PC-9 (cell line): Measurements from ENCODE around the gene PDXDC1. TPM values are rescaled to one million over a fixed set of nuclear protein-coding genes. Genes with fewer than 3 reads are reported as not detected.
"Not testable (repeated sequence)": the region's sequence is repeated elsewhere in the genome, so short reads cannot be mapped to it uniquely, and the experiment has no call there.

Experiments used
- BruUV-seq: library from RNA; stranded (reverse); fragments of 400-500 nt; replicated peaks from 2 replicates; lab custom pipeline; 2021; lab: Mats Ljungman, UMichigan
- CTCF ChIA-PET: fragments of 300-600 bp; sonication (Branson Sonifier 250); formaldehyde crosslinking; loops from one replicate; lab custom pipeline; 2022; ENCODE audit warnings: antibody characterized with exemption; lab: Charles Lee
- POLR2A ChIA-PET: fragments of 300-600 bp; sonication (Branson Sonifier 250); formaldehyde crosslinking; loops from one replicate; lab custom pipeline; 2022; ENCODE audit warnings: antibody characterized with exemption; ENCODE audit not compliant: unreplicated experiment; lab: Charles Lee
- DNase-seq, 2 experiments: peaks; one replicate each; pipeline versions ENCODE4 v3.0.0 to v3.0.0-alpha.2; 2015 to 2022; ENCODE audit warnings: mixed read lengths in 1 of 2
- H2AFZ ChIP-seq: fragments of 200-600 bp; sonication (generic); 2 replicates; pipeline ENCODE4 v1.8.1; 2017; ENCODE audit warnings: antibody characterized with exemption
- H3F3A ChIP-seq: fragments of 200-600 bp; sonication (generic); 2 replicates; pipeline ENCODE4 v1.8.1; 2017; ENCODE audit warnings: antibody characterized with exemption, mild to moderate bottlenecking, low read depth; ENCODE audit not compliant: insufficient read depth
- H3K27ac ChIP-seq: fragments of 200-600 bp; sonication (generic); 2 replicates; pipeline ENCODE4 v1.6.1; 2016; ENCODE audit warnings: mixed run types
- H3K27me3 ChIP-seq: fragments of 200-600 bp; sonication (generic); 2 replicates; pipeline ENCODE4 v1.6.1; 2016; ENCODE audit warnings: low read depth, mixed run types; ENCODE audit not compliant: insufficient read depth
- H3K36me3 ChIP-seq: fragments of 200-600 bp; sonication (generic); 2 replicates; pipeline ENCODE4 v1.6.1; 2016; ENCODE audit warnings: low read depth, mixed run types
- H3K4me1 ChIP-seq: fragments of 200-600 bp; sonication (generic); replicated peaks from 2 replicates; pipeline ENCODE4 v1.6.1; 2016; ENCODE audit warnings: mixed run types; ENCODE audit not compliant: insufficient read depth
- H3K4me2 ChIP-seq: fragments of 200-600 bp; sonication (generic); 2 replicates; pipeline ENCODE4 v1.6.1; 2017; ENCODE audit warnings: mixed run types
- H3K4me3 ChIP-seq: fragments of 200-600 bp; sonication (generic); 2 replicates; pipeline ENCODE4 v1.6.1; 2016; ENCODE audit warnings: mixed run types
- H3K79me2 ChIP-seq: fragments of 200-600 bp; sonication (generic); 2 replicates; pipeline ENCODE4 v1.6.1; 2017; ENCODE audit warnings: low read depth, mixed run types
- H3K9me2 ChIP-seq: fragments of 200-600 bp; sonication (generic); 2 replicates; pipeline ENCODE4 v1.8.1; 2017; ENCODE audit warnings: mild to moderate bottlenecking; ENCODE audit not compliant: insufficient read depth
- H3K9me3 ChIP-seq: fragments of 200-600 bp; sonication (generic); 2 replicates; pipeline ENCODE4 v1.8.1; 2016; ENCODE audit warnings: low read depth; ENCODE audit not compliant: insufficient read depth
- H4K20me1 ChIP-seq: fragments of 200-600 bp; sonication (generic); 2 replicates; pipeline ENCODE4 v1.8.1; 2017; ENCODE audit not compliant: insufficient read depth
- intact Hi-C: fragments of 100-400 bp; cut with micrococcal nuclease; formaldehyde crosslinking; loops from one replicate; pipeline ENCODE4 v1.10.0; 2022; ENCODE audit not compliant: unreplicated experiment
- total RNA-seq: library from RNA; stranded (reverse); gene quantifications from 2 replicates; pipeline ENCODE4 v1.2.3, GENCODE V29; 2021

The PDXDC1 gene
- total RNA-seq, 1 experiment from 2014 or later: 120 TPM

GRCh38 chr16:15090663-15091269, 115.9 kb downstream of the PDXDC1 start:
- BruUV-seq, POLR2A ChIA-PET, H2AFZ ChIP-seq, H3K4me1 ChIP-seq, H3K4me3 ChIP-seq, H3K4me2 ChIP-seq, H3K9me3 ChIP-seq, H3K36me3 ChIP-seq, intact Hi-C loops, H3K27ac ChIP-seq, DNase-seq, H3K9me2 ChIP-seq, H3K27me3 ChIP-seq, H3F3A ChIP-seq, H4K20me1 ChIP-seq: not testable (repeated sequence)
- CTCF ChIA-PET: interaction anchor here (0.6 kb wide), 1 partner anchor 664 kb away, joined by 3 read pairs; no protein-coding TSS in a partner anchor
- H3K79me2 ChIP-seq: peaks cover 24% of the 10 kb centered on the region

GRCh38 chr16:15093571-15093954, 118.7 kb downstream of the PDXDC1 start:
- peak overlapping the region; percentile 58; the same call in 1 of the 2 replicates for H3K27ac ChIP-seq
- H3K9me3 ChIP-seq, H3F3A ChIP-seq, intact Hi-C loops, DNase-seq, H3K27me3 ChIP-seq, H3K4me1 ChIP-seq, H3K36me3 ChIP-seq, H4K20me1 ChIP-seq, H3K9me2 ChIP-seq: not testable (repeated sequence)
- H2AFZ ChIP-seq: peak overlapping the region; percentile 80
- BruUV-seq: TSS peak; percentile 69
- POLR2A ChIA-PET: interaction anchor here (0.5 to 0.6 kb wide), 3 partner anchors 110 to 497 kb away, joined by 3 to 22 read pairs (median 4); no protein-coding TSS in a partner anchor
- H3K4me3 ChIP-seq: peak overlapping the region; percentile 59
- CTCF ChIA-PET: interaction anchor here (0.6 to 0.7 kb wide), 2 partner anchors 416 to 1173 kb away, joined by 4 to 5 read pairs; partner anchors contain the start of gene ERCC4
- H3K79me2 ChIP-seq: peaks cover 21% of the 10 kb centered on the region
- H3K4me2 ChIP-seq: peak overlapping the region; percentile 83

DNA sequence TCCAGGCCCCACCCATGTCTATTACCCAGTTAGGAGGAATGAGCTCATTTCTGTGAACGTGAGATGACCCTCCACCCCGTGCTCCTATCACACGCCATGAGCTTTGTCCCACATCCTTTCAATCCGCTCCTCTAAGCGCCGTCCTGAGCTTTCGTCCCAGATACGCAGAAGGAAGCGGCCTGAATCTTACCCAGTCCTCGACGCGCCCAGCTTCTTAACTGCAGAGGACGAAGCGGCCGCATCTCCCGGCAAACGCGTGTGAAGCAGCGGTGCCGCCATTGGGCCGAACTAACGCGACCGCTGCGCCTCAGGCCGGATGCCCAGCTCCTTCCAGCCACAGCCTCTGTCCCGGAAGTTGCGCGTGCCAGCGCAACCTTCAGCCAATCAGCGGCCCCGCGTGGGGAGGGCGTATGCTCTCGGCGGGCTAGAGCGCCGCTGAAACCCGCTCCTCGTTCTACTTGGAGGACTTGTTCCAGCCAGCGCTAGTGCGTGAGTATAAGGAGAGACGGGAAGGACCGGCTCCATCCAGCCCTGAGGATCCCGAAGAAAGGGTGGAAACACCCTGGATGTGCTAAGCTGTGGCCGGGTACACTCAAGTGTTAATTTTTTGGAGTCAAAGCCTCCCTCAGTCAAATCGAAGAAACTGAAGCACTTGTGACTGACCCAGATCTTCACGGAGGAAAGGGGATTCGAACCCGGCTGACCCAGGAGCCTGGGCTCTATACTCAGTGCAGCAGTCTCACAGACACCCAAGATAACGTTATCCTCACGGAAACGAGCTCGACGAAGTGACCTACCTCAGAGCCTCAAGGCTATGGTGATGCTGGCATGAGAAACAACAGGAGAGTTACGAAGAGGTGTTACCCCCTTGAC, 119.4 kb downstream of the PDXDC1 start, which contains the start of gene RRN3:
RRN3 (minus strand) TSS at position 318 of the 873 bp plus-strand sequence; CDS start at position 279, 39 bp downstream.
- BruUV-seq: TSS peak; percentile 86
- Histone ChIP-seq H3K79me2 (peaks cover 21% of the 10 kb centered on the region), H3K4me3 (peak within 1 kb of the TSS; percentile 59), H3K27ac (peak within 1 kb of the TSS; percentile 58), H3K4me2 (peak within 1 kb of the TSS; percentile 83), H2AFZ (peak within 1 kb of the TSS; percentile 80)
- H3K27me3 ChIP-seq, H4K20me1 ChIP-seq, H3K9me2 ChIP-seq, intact Hi-C loops, H3K36me3 ChIP-seq, H3K9me3 ChIP-seq, H3F3A ChIP-seq, H3K4me1 ChIP-seq: not testable (repeated sequence)
- DNase-seq: peak; percentile 79 to 93
- ChIA-PET CTCF (interaction anchor here (0.6 to 0.7 kb wide), 2 partner anchors 416 to 1174 kb away, joined by 4 to 5 read pairs; partner anchors contain the start of gene ERCC4), POLR2A (interaction anchor here (0.5 to 0.7 kb wide), 4 partner anchors 111 to 496 kb away, joined by 3 to 22 read pairs (median 4); no protein-coding TSS in a partner anchor)

GRCh38 chr16:15096583-15096972, 121.8 kb downstream of the PDXDC1 start:
- H3K4me1 ChIP-seq, H3F3A ChIP-seq, BruUV-seq, H4K20me1 ChIP-seq, CTCF ChIA-PET, H3K9me2 ChIP-seq, H3K4me2 ChIP-seq, H3K36me3 ChIP-seq, intact Hi-C loops, H3K27me3 ChIP-seq, H3K27ac ChIP-seq, DNase-seq, POLR2A ChIA-PET, H2AFZ ChIP-seq, H3K4me3 ChIP-seq, H3K9me3 ChIP-seq: not testable (repeated sequence)
- H3K79me2 ChIP-seq: peaks cover 21% of the 10 kb centered on the region

DNA sequence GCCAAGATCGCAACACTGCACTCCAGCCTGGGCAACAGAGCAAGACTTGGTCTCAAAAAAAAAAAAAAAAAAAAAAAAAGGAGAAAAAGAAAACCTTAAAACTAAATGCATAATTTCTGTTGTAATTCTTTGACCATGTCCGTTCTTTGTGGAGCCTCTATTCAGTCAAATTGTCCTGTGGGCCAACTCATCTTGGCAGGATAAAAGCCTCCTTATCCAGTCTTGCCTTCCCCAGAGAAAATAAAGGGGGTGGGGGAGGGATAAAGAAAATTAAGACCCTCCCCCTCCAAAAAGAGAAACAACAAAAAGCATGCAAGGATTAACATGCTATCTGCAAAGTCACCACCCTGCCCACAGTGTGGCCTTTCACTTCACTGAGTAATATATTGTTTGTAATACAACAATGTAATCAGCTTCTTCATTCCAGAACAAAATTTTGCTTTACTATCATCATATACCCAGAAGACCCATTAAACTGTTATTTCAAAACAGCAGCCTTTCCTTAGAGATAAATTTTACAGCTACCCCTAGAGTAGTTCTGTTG, 124.6 kb downstream of the PDXDC1 start:
- H3K27ac ChIP-seq, H3K79me2 ChIP-seq, POLR2A ChIA-PET, H3K9me3 ChIP-seq, H4K20me1 ChIP-seq, H3K27me3 ChIP-seq, DNase-seq, H3K9me2 ChIP-seq, CTCF ChIA-PET, H3K36me3 ChIP-seq, H2AFZ ChIP-seq, H3K4me3 ChIP-seq, intact Hi-C loops, BruUV-seq, H3F3A ChIP-seq, H3K4me2 ChIP-seq, H3K4me1 ChIP-seq: not testable (repeated sequence)

DNA sequence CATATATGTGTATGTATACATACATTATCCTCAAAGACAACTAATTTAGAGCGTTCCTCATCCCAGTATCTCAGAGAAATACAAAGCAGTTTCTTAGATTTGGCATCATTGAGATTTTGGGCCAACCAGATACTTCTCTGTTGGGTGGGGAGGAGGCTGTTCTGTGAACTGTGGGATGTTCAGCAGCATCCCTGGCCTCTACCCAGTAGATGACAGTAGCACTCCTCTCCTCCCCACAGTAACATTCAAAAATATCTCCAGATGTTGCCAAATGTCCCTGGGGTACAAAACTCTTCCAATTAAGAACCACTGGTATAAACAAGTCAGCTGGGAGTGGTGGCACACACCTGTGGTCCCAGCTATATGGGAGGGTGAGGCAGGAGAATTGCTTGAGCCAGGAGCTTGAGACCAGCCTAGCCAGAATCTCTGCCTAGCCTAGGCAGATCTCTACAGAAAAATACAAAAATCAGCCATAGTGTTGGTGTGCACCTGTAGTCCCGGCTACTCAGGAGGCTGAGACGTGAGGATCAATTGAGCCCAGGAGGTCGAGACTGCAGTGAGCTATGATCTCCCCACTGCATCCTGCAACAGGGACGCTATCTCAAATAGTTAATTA, 125.7 kb downstream of the PDXDC1 start:
- H3K4me2 ChIP-seq, H3K27ac ChIP-seq, H2AFZ ChIP-seq, H3K4me3 ChIP-seq, H3K9me3 ChIP-seq, DNase-seq, H4K20me1 ChIP-seq, H3K9me2 ChIP-seq, CTCF ChIA-PET, H3K79me2 ChIP-seq, intact Hi-C loops, POLR2A ChIA-PET, H3F3A ChIP-seq, H3K36me3 ChIP-seq, BruUV-seq, H3K27me3 ChIP-seq, H3K4me1 ChIP-seq: not testable (repeated sequence)
